Endodermal cell (in vitro differentiated cells): Measurements from ENCODE around the gene LRP10. TPM values are rescaled to one million over a fixed set of nuclear protein-coding genes. Genes with fewer than 3 reads are reported as not detected.

Experiments
- DNase-seq: peaks from one replicate; pipeline ENCODE4 v3.0.0-alpha.2; 2017
- H3K27ac ChIP-seq: 2 replicates; pipeline ENCODE4 v1.5.1; 2013; ENCODE audit warnings: mild to moderate bottlenecking, low read depth, low read length, moderate library complexity
- H3K27me3 ChIP-seq: 2 replicates; pipeline ENCODE4 v1.6.1; 2013; ENCODE audit warnings: mild to moderate bottlenecking, low read length, moderate library complexity; ENCODE audit not compliant: insufficient read depth, control insufficient read depth, poor library complexity, severe bottlenecking
- H3K36me3 ChIP-seq: 2 replicates; pipeline ENCODE4 v1.7.0; 2013; ENCODE audit warnings: mild to moderate bottlenecking, low read length, moderate library complexity; ENCODE audit not compliant: control insufficient read depth, insufficient read depth
- H3K4me1 ChIP-seq: one replicate; pipeline ENCODE4 v1.7.0; 2013; ENCODE audit warnings: low read length; ENCODE audit not compliant: control insufficient read depth, insufficient read depth
- H3K4me3 ChIP-seq: 2 replicates; pipeline ENCODE4 v1.5.1; 2013; ENCODE audit warnings: mild to moderate bottlenecking, low read length, moderate library complexity
- H3K9ac ChIP-seq: 2 replicates; pipeline ENCODE4 v1.6.1; 2013; ENCODE audit warnings: mild to moderate bottlenecking, low read length, moderate library complexity; ENCODE audit not compliant: poor library complexity, severe bottlenecking; ENCODE audit errors: extremely low read depth
- H3K9me3 ChIP-seq: 2 replicates; pipeline ENCODE4 v1.6.1; 2013; ENCODE audit warnings: mild to moderate bottlenecking, low read length, moderate library complexity; ENCODE audit not compliant: control insufficient read depth
- H3K27ac Mint-ChIP-seq: 2 replicates; pipeline ENCODE4 v1.8.0; 2020; ENCODE audit warnings: mixed read lengths
- H3K27me3 Mint-ChIP-seq: 2 replicates; pipeline ENCODE4 v1.8.0; 2021; ENCODE audit warnings: mild to moderate bottlenecking, mixed read lengths; ENCODE audit not compliant: insufficient read depth
- H3K36me3 Mint-ChIP-seq: 2 replicates; pipeline ENCODE4 v1.8.0; 2020; ENCODE audit warnings: low read depth, mixed read lengths
- H3K4me1 Mint-ChIP-seq: 2 replicates; pipeline ENCODE4 v1.8.0; 2020; ENCODE audit warnings: mixed read lengths
- H3K4me3 Mint-ChIP-seq: 2 replicates; pipeline ENCODE4 v1.8.0; 2020; ENCODE audit warnings: mild to moderate bottlenecking, moderate library complexity, mixed read lengths
- H3K9me3 Mint-ChIP-seq: 2 replicates; pipeline ENCODE4 v1.8.0; 2020; ENCODE audit warnings: mild to moderate bottlenecking, mixed read lengths
- CTCF ChIP-seq: fragments of 200-600 bp; sonication (generic); conservative IDR thresholded peaks from 2 replicates; pipeline ENCODE4 v1.5.0; 2021; ENCODE audit warnings: antibody characterized with exemption, mild to moderate bottlenecking
- WGBS, 2 experiments: methylation state at CpG; one replicate each; pipeline versions ENCODE4 v1.1.5 to v1.1.7; 2013; ENCODE audit warnings: missing lambda C conversion rate in 2 of 2, mixed read lengths in 1 of 2; ENCODE audit not compliant: insufficient coverage in 1 of 2, insufficient read length in 1 of 2; 5-methylcytosine and 5-hydroxymethylcytosine counted together
- total RNA-seq, 2 donors: library from RNA; stranded (reverse); fragmentation: NEBNext Ultra II Directional in 1 of 2; extraction: Animal tissue kit (Norgen Biotek cat#: 25700) in 1 of 2; gene quantifications; 2 replicates in 1 of 2; 3 replicates in 1 of 2; pipeline ENCODE4 v1.2.1, GENCODE V29; 2021

LRP10 gene
- total RNA-seq, 2 donors from 2014 or later: 28.9 to 41.5 TPM

DNA sequence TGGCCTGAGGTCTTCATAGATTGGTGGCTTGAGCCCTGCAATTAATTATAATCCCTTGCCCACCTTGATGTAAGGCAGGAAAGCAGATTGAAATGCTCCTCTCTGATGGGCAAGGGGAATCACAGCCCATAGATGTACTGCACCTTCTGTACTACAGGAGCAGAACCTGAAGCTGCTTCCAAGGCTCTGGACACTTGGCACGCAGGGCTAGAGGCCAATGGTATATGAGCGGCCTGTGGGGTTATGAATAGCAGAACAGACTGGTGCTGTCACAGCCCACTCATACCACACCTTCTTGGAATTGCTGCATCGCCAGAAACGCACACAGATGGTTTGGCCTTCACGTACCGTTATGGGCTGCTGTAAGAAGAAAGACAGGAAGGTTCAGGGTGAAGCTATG, 49.2 kb downstream of the LRP10 start:
- Mint-ChIP-seq H3K9me3 (no peaks in the 10 kb centered on the region), H3K27ac (no peak overlapping the region), H3K4me3 (no peak overlapping the region), H3K4me1 (peaks cover 19% of the 10 kb centered on the region), H3K27me3 (no peaks in the 10 kb centered on the region), H3K36me3 (peaks cover 63% of the 10 kb centered on the region)
- WGBS, 2 experiments: 94 to 100% methylated on average over 1 to 6 of the region's 6 CpGs
- H3K4me3 ChIP-seq: no peak overlapping the region
- no peaks in the 10 kb centered on the region for H3K9me3 ChIP-seq
- H3K9ac ChIP-seq: no peak overlapping the region
- DNase-seq: no peak
- H3K27me3 ChIP-seq: no peaks in the 10 kb centered on the region
- TF ChIP-seq CTCF: no peak
- no peak overlapping the region for H3K27ac ChIP-seq
- H3K36me3 ChIP-seq: peaks cover 61% of the 10 kb centered on the region
- peaks cover 7% of the 10 kb centered on the region for H3K4me1 ChIP-seq

- peaks cover 16% of the 10 kb centered on the region for H3K4me1 Mint-ChIP-seq
- TF ChIP-seq CTCF: no peak
- peaks cover 68% of the 10 kb centered on the region for H3K36me3 ChIP-seq
- WGBS, 2 experiments: 96 to 100% methylated on average over 2 of the region's 2 CpGs
- no peaks in the 10 kb centered on the region for H3K27me3 ChIP-seq
- H3K36me3 Mint-ChIP-seq: peaks cover 69% of the 10 kb centered on the region
- H3K9ac ChIP-seq: no peak overlapping the region
- H3K4me1 ChIP-seq: peaks cover 7% of the 10 kb centered on the region
- no peaks in the 10 kb centered on the region for H3K27me3 Mint-ChIP-seq
- DNase-seq: no peak
- H3K4me3 ChIP-seq: no peak overlapping the region
- H3K27ac ChIP-seq: no peak overlapping the region
- H3K4me3 Mint-ChIP-seq: no peak overlapping the region
- H3K9me3 Mint-ChIP-seq: no peaks in the 10 kb centered on the region
- no peaks in the 10 kb centered on the region for H3K9me3 ChIP-seq
- no peak overlapping the region for H3K27ac Mint-ChIP-seq
Measured at GRCh38 chr14:22922294-22922693, 50.8 kb downstream of the LRP10 start.

DNA sequence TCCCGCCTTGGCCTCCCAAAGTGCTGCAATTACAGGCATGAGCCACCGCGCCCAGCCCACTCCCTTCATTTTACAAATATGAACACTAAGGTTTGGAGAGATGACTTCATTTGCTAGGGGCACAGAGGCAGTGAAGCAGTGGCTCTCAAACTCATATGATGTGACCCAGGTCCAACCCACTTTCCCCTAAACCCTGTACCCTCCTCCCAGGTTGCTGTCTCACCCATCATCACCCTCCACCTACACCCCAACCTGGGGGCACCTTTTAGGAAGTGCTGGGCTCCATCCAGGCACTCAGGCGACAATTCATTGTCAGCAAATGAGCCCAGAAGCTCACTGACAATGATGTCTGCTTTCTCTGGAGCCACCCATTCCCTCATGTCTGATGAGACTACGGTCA, 52.2 kb downstream of the LRP10 start:
- Histone ChIP-seq H3K4me3 (no peak overlapping the region), H3K27ac (no peak overlapping the region), H3K4me1 (peaks cover 15% of the 10 kb centered on the region), H3K9me3 (no peaks in the 10 kb centered on the region), H3K27me3 (no peaks in the 10 kb centered on the region), H3K36me3 (peaks cover 69% of the 10 kb centered on the region), H3K9ac (no peak overlapping the region)
- H3K27me3 Mint-ChIP-seq: no peaks in the 10 kb centered on the region
- H3K4me3 Mint-ChIP-seq: no peak overlapping the region
- H3K9me3 Mint-ChIP-seq: no peaks in the 10 kb centered on the region
- DNase-seq: no peak
- peaks cover 65% of the 10 kb centered on the region for H3K36me3 Mint-ChIP-seq
- 94 to 97% methylated on average over 5 of the region's 5 CpGs for WGBS, 2 experiments
- peaks cover 17% of the 10 kb centered on the region for H3K4me1 Mint-ChIP-seq
- H3K27ac Mint-ChIP-seq: no peak overlapping the region
- no peak for TF ChIP-seq CTCF
